Ovary (tissue), 9 donors: Measurements from ENCODE around the gene VBP1. TPM values are rescaled to one million over a fixed set of nuclear protein-coding genes. Genes with fewer than 3 reads are reported as not detected.

Source experiments
- DNase-seq, 5 donors: peaks; one replicate each; pipeline ENCODE4 v3.0.0-alpha.2; 2019 to 2020
- H3K27ac ChIP-seq, 2 donors: fragments of 200-600 bp; one replicate each; pipeline versions ENCODE4 v1.5.1 to v1.8.0; 2019 to 2022
- H3K27me3 ChIP-seq: fragments of 200-600 bp; one replicate; pipeline ENCODE4 v1.8.0; 2022
- H3K36me3 ChIP-seq: fragments of 200-600 bp; sonication (generic); one replicate; pipeline ENCODE4 v1.5.1; 2019
- H3K4me1 ChIP-seq: one replicate; pipeline ENCODE4 v1.8.1; 2013; ENCODE audit warnings: mild to moderate bottlenecking, moderate library complexity; ENCODE audit not compliant: insufficient read depth
- H3K4me3 ChIP-seq: fragments of 200-600 bp; sonication (generic); one replicate; pipeline ENCODE4 v1.5.1; 2017
- H3K9me3 ChIP-seq, 2 donors: fragments of 200-600 bp in 1 of 2; sonication (generic) in 1 of 2; one replicate each; pipeline versions ENCODE4 v1.5.1 to v1.8.1; 2013 to 2019; ENCODE audit warnings: mild to moderate bottlenecking in 1 of 2, moderate library complexity in 1 of 2
- CTCF ChIP-seq, 3 donors: fragments of 450-650 bp in 2 of 3; fragments of 200-600 bp in 1 of 3; IDR thresholded peaks; one replicate each; pipeline versions ENCODE4 v1.5.1 to v1.8.0; 2016 to 2022; ENCODE audit warnings: antibody characterized with exemption in 3 of 3, mild to moderate bottlenecking in 1 of 3
- EP300 ChIP-seq: sonication (generic); formaldehyde crosslinking; IDR thresholded peaks from one replicate; pipeline ENCODE4 v1.6.1; 2017; ENCODE audit warnings: antibody characterized with exemption
- POLR2A ChIP-seq: fragments of 450-650 bp; IDR thresholded peaks from one replicate; pipeline ENCODE4 v1.6.1; 2017; ENCODE audit warnings: antibody characterized with exemption, mild to moderate bottlenecking, moderate library complexity
- WGBS, 3 donors: extraction: QIAGEN DNeasy Blood & Tissue Kit in 1 of 3; methylation state at CpG; one replicate each; pipeline versions ENCODE4 v1.1.5 to v1.1.7; 2013 to 2017; 5-methylcytosine and 5-hydroxymethylcytosine counted together
- intact Hi-C, 4 donors: fragments of 100-400 bp; cut with DNase I; formaldehyde crosslinking; loops; one replicate each; pipeline versions ENCODE4 v1.11.0 to v1.15.1; 2022 to 2023
- polyA plus RNA-seq, 2 donors: library from polyadenylated mRNA; stranded (reverse); fragments of 200-250 nt in 1 of 2; fragments of 350-450 nt in 1 of 2; fragmentation: Illumina TruSeq in 1 of 2; extraction: RNeasy Lipid Tissue Mini Kit (QIAGEN cat#74804) in 1 of 2; gene quantifications; one replicate each; pipeline ENCODE4 v1.2.3, GENCODE V29; 2013 to 2014
- total RNA-seq, 7 donors: library from RNA; depleted of rRNA in 2 of 7; stranded (reverse); fragments of >200 nt in 2 of 7; fragmentation: NEBNext Ultra II Directional in 3 of 7; extraction: Animal tissue kit (Norgen Biotek cat#: 25700) in 3 of 7; gene quantifications; one replicate each; pipeline versions ENCODE4 v1.1.0 to v1.2.4, GENCODE V29; 2016 to 2023
- donor health status: DM: no; HTN: no; CAD: no; lungs with moderate emphysema.
- donor health status: DM: no; HTN: no; CAD: no.
- donor health status: Bipolar disorder and iron deficiency.
- donor health status: DM: yes; HTN: yes; CAD: no.
- donor health status: DM: no; HTN: no; CAD: no.
- donor health status: DM: yes; HTN: yes; CAD: no.

The VBP1 gene
- total and polyA plus RNA-seq, 9 donors = 27.1 to 46.0 (median 34.3) TPM

DNA sequence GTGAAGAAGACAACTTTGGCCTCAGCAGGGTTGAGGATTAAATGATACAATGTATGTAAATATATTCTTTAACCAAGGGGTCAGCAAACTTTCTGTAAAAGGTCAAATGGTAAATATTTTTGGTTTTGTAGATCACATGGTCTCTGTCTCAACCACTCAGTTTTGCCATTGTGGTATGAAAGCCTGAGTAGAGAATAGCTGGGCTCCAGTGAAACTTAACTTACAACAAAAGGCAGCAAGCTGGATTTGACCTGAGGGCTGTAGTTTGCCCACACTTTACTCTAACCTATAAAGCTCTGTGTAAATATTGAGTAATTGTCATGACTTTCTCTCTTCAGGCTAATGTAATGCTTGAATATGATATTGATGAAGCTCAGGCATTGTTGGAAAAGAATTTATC lies 19.6 kb downstream of the VBP1 start:
- TF ChIP-seq CTCF (IDR thresholded peaks at IDR 0.05) = no peak
- no peak for TF ChIP-seq POLR2A
- no peak for TF ChIP-seq EP300
- Histone ChIP-seq H3K4me3 (no peak overlapping the region), H3K36me3 (peaks cover 2% of the 10 kb centered on the region), H3K4me1 (no peaks in the 10 kb centered on the region), H3K9me3 (no peaks in the 10 kb centered on the region), H3K27me3 (no peaks in the 10 kb centered on the region), H3K27ac (no peak overlapping the region)
- intact Hi-C loops = no loop called here
- no peak for DNase-seq

DNA sequence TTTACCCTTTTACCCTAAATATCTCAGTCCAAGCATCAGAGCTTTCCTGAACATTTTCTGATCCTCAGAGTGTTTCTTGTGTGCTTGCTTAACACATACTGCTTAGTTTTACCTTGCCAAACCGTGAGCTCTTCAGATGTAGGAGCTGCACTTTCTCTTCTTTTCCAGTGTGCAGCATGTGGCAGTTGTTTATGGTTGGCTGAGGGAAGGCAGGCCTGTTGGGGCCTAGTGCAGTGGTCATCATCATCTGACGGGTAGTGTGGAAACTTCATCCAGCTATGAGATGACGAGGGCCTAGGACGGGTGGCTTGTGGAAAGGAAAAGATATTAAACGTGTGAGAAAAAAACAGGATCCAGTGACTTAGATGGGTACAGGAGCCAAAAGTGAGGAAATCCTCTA lies 21.5 kb downstream of the VBP1 start:
- no peak for TF ChIP-seq POLR2A
- TF ChIP-seq EP300 = no peak
- TF ChIP-seq CTCF (IDR thresholded peaks at IDR 0.05) = no peak
- Histone ChIP-seq H3K4me3 (no peak overlapping the region), H3K27me3 (no peaks in the 10 kb centered on the region), H3K27ac (no peak overlapping the region), H3K9me3 (no peaks in the 10 kb centered on the region), H3K4me1 (no peaks in the 10 kb centered on the region), H3K36me3 (peaks cover 2% of the 10 kb centered on the region)
- WGBS, 3 donors = 71 to 81% (median 71%) methylated on average over 5 of the region's 5 CpGs
- no peak for DNase-seq
- intact Hi-C loops = no loop called here

DNA sequence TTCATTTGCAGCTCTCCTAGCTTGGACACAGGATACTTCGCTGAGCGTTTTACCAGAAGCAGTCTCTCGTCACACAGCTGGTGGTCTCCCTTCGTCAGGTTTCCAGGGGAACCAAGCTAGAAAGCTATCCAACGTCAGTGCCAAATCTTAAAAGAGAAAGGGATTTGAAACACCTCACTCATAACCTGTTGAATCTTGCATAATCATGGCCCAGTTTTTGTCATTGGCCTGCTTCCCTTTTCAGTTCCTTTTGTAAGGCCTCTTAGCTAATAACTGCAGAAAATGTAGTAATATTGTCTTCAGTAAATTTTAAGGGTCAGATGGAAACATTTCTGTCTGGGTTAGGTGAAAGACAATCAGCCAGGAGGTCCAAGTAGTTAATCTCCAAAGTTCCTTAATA lies 26.0 kb downstream of the VBP1 start:
- WGBS, 3 donors = 63 to 67% (median 63%) methylated on average over 5 of the region's 5 CpGs
- H3K27ac ChIP-seq = no peak overlapping the region
- no peaks in the 10 kb centered on the region for H3K4me1 ChIP-seq
- no peak for DNase-seq
- TF ChIP-seq EP300 (no peak), POLR2A (no peak), CTCF (IDR thresholded peaks at IDR 0.05) (no peak)
- no peaks in the 10 kb centered on the region for H3K36me3 ChIP-seq
- intact Hi-C loops = no loop called here
- H3K27me3 ChIP-seq = no peaks in the 10 kb centered on the region
- H3K4me3 ChIP-seq = no peak overlapping the region
- H3K9me3 ChIP-seq = no peaks in the 10 kb centered on the region

DNA sequence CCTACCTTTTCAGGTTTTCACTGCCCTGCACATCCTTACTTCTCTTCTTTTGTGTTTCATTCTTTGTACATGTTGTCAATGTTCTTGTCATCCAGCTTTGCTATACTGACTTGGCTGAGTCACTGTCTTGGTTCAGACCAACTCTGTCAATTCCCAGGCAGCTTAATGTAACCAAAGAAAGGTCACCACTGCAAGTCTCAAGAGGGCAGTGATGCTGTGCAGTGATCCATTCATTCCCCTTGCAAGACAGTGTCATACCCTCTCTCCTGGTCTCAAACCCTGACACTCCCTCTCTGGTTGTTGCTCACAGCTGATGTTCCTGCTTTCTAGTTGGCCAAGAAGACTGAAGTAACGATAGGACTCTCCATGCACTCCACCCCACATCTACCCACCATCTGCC lies 30.5 kb downstream of the VBP1 start:
- H3K27ac ChIP-seq = no peak overlapping the region
- no peaks in the 10 kb centered on the region for H3K27me3 ChIP-seq
- H3K36me3 ChIP-seq = no peaks in the 10 kb centered on the region
- H3K4me1 ChIP-seq = no peaks in the 10 kb centered on the region
- H3K4me3 ChIP-seq = no peak overlapping the region
- intact Hi-C loops = no loop called here
- WGBS, 3 donors = 50 to 62% (median 59%) methylated on average over 1 of the region's 1 CpG
- no peaks in the 10 kb centered on the region for H3K9me3 ChIP-seq
- TF ChIP-seq EP300 = no peak
- TF ChIP-seq POLR2A = no peak
- no peak for TF ChIP-seq CTCF (IDR thresholded peaks at IDR 0.05)
- DNase-seq = no peak

- intact Hi-C loops = no loop called here
- Histone ChIP-seq H3K27ac (no peak overlapping the region), H3K27me3 (no peaks in the 10 kb centered on the region), H3K4me3 (no peak overlapping the region), H3K4me1 (no peaks in the 10 kb centered on the region), H3K36me3 (no peaks in the 10 kb centered on the region), H3K9me3 (no peaks in the 10 kb centered on the region)
- 54 to 63% (median 60%) methylated on average over 4 of the region's 4 CpGs for WGBS, 3 donors
- DNase-seq = no peak
- TF ChIP-seq POLR2A (no peak), EP300 (no peak), CTCF (IDR thresholded peaks at IDR 0.05) (no peak)
These were observed 31.2 kb downstream of the VBP1 start for GRCh38 chrX:155247497-155247896.
